MCF 10A (cell line): Measurements from ENCODE around the gene C11orf54. TPM values are rescaled to one million over a fixed set of nuclear protein-coding genes. Genes with fewer than 3 reads are reported as not detected.

Source experiments
- BruUV-seq: library from RNA; stranded (reverse); fragments of 400-500 nt; replicated peaks from 2 replicates; lab custom pipeline; 2021; lab: Mats Ljungman, UMichigan
- CTCF ChIA-PET: fragments of 300-600 bp; sonication (Branson Sonifier 250); formaldehyde crosslinking; extraction: SDS; loops from one replicate; lab custom pipeline; 2021; ENCODE audit warnings: antibody characterized with exemption, inconsistent platforms; lab: Yijun Ruan, JAX
- POLR2A ChIA-PET: fragments of 300-600, 350-650 bp; sonication (Branson Sonifier 250); formaldehyde crosslinking; extraction: SDS; loops from one replicate; lab custom pipeline; 2020; ENCODE audit warnings: antibody characterized with exemption, inconsistent platforms; lab: Yijun Ruan, JAX
- DNase-seq: peaks from one replicate; pipeline ENCODE4 v3.0.0-alpha.2; 2018; ENCODE audit not compliant: unreplicated experiment
- H3K27ac Mint-ChIP-seq: one replicate; pipeline ENCODE4 v1.8.0; 2022; ENCODE audit warnings: mild to moderate bottlenecking, low read depth, mixed read lengths; ENCODE audit not compliant: unreplicated experiment
- H3K27me3 Mint-ChIP-seq: one replicate; pipeline ENCODE4 v1.8.0; 2022; ENCODE audit warnings: mixed read lengths; ENCODE audit not compliant: insufficient read depth, unreplicated experiment
- H3K36me3 Mint-ChIP-seq: one replicate; pipeline ENCODE4 v1.8.0; 2022; ENCODE audit warnings: mild to moderate bottlenecking, moderate library complexity, mixed read lengths; ENCODE audit not compliant: insufficient read depth, unreplicated experiment
- H3K4me1 Mint-ChIP-seq: one replicate; pipeline ENCODE4 v1.8.0; 2022; ENCODE audit warnings: mixed read lengths; ENCODE audit not compliant: insufficient read depth, unreplicated experiment
- H3K4me3 Mint-ChIP-seq: one replicate; pipeline ENCODE4 v1.8.0; 2022; ENCODE audit warnings: mild to moderate bottlenecking, moderate library complexity, mixed read lengths; ENCODE audit not compliant: unreplicated experiment
- H3K9me3 Mint-ChIP-seq: one replicate; pipeline ENCODE4 v1.8.0; 2022; ENCODE audit warnings: mixed read lengths; ENCODE audit not compliant: unreplicated experiment
- intact Hi-C: fragments of 100-400 bp; cut with micrococcal nuclease; formaldehyde crosslinking; loops from 2 replicates; pipeline ENCODE4 v1.14.1; 2022
- total RNA-seq: library from RNA; stranded (reverse); gene quantifications from 2 replicates; pipeline ENCODE4 v1.2.3, GENCODE V29; 2022
- TF ChIP-seq, protein P1 (sequence below): fragments of 200-600 bp; IDR thresholded peaks from one replicate; pipeline ENCODE4 v1.8.0; 2022; ENCODE audit warnings: antibody characterized with exemption, mild to moderate bottlenecking; ENCODE audit not compliant: unreplicated experiment

C11orf54 gene
- total RNA-seq, 1 experiment from 2014 or later = 13.8 TPM

DNA sequence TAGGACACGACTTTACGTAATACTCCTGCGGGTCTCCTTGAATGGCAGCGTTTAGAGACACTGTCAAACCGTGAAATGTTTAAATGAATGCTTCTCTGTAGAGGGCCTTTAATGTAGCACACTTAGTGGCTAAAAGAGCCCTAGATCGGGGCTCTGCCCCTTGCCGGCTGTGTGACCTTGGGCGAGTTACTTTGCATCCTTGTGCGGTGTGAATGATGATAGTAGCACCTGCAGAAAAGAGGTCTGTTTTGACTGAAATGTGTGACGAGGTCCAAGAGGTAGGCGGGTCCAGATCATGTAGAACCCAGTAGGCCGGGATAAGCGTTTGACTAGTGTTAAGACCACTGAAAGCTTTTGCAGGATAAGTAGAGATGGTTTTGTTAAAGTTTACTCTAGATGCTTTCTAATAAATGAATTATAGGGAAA is 43.5 kb downstream of the C11orf54 start:
- peak overlapping the region; percentile 95 for H3K27ac Mint-ChIP-seq
- intact Hi-C loops = loop anchor here (1.0 kb wide), 2 partner anchors 44 to 551 kb away; partner anchors contain the start of genes C11orf54 and TAF1D
- TF ChIP-seq, protein P1, sequence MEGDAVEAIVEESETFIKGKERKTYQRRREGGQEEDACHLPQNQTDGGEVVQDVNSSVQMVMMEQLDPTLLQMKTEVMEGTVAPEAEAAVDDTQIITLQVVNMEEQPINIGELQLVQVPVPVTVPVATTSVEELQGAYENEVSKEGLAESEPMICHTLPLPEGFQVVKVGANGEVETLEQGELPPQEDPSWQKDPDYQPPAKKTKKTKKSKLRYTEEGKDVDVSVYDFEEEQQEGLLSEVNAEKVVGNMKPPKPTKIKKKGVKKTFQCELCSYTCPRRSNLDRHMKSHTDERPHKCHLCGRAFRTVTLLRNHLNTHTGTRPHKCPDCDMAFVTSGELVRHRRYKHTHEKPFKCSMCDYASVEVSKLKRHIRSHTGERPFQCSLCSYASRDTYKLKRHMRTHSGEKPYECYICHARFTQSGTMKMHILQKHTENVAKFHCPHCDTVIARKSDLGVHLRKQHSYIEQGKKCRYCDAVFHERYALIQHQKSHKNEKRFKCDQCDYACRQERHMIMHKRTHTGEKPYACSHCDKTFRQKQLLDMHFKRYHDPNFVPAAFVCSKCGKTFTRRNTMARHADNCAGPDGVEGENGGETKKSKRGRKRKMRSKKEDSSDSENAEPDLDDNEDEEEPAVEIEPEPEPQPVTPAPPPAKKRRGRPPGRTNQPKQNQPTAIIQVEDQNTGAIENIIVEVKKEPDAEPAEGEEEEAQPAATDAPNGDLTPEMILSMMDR = no peak
- no TSS peak for BruUV-seq
- no peaks in the 10 kb centered on the region for H3K9me3 Mint-ChIP-seq
- peak overlapping the region; percentile 84 for H3K4me3 Mint-ChIP-seq
- peaks cover 24% of the 10 kb centered on the region for H3K4me1 Mint-ChIP-seq
- peaks cover 28% of the 10 kb centered on the region for H3K36me3 Mint-ChIP-seq
- ChIA-PET POLR2A (interaction anchor here (0.7 to 5.5 kb wide), 3 partner anchors 10 to 50 kb away, joined by 3 to 169 read pairs (median 3); partner anchors contain the start of genes C11orf54 and TAF1D), CTCF (interaction anchor here (0.7 to 1.2 kb wide), 3 partner anchors 17 to 131 kb away, joined by 4 read pairs; no protein-coding TSS in a partner anchor)
- H3K27me3 Mint-ChIP-seq = no peaks in the 10 kb centered on the region
- DNase-seq = no peak

DNA sequence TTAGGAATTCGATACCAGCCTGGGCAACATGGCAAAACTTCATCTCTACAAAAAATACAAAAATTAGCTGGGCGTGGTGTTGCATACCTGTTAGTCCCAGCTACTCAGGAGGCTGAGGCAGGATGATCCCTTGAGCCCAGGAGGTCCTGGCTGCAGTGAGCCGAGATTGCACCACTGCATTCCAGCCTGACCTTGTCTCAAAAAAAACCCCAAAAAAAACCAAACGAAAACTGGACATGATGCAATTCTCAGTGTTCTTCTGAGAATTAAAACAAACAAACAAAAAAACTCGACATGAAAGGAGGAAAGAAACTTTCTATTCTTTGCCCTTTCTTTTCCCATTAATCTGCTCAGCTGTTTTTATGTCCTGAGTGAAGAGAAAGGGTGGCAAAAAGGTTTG is 50.0 kb downstream of the C11orf54 start:
- no peak overlapping the region for H3K4me3 Mint-ChIP-seq
- H3K27me3 Mint-ChIP-seq = no peaks in the 10 kb centered on the region
- peaks cover 89% of the 10 kb centered on the region for H3K36me3 Mint-ChIP-seq
- TF ChIP-seq, protein P1 = no peak
- no peaks in the 10 kb centered on the region for H3K9me3 Mint-ChIP-seq
- peak; percentile 45 for DNase-seq
- CTCF ChIA-PET = interaction anchor here (0.6 to 0.8 kb wide), 3 partner anchors 7 to 27 kb away, joined by 3 to 4 read pairs (median 3); partner anchors contain the start of gene MED17
- no peak overlapping the region for H3K27ac Mint-ChIP-seq
- intact Hi-C loops = no loop called here
- POLR2A ChIA-PET = interaction anchor here (1.3 to 4.4 kb wide), 3 partner anchors 8 to 50 kb away, joined by 5 to 19 read pairs (median 5); partner anchors contain the start of genes C11orf54, MED17 and TAF1D
- H3K4me1 Mint-ChIP-seq = peaks cover 16% of the 10 kb centered on the region
- BruUV-seq = no TSS peak

DNA sequence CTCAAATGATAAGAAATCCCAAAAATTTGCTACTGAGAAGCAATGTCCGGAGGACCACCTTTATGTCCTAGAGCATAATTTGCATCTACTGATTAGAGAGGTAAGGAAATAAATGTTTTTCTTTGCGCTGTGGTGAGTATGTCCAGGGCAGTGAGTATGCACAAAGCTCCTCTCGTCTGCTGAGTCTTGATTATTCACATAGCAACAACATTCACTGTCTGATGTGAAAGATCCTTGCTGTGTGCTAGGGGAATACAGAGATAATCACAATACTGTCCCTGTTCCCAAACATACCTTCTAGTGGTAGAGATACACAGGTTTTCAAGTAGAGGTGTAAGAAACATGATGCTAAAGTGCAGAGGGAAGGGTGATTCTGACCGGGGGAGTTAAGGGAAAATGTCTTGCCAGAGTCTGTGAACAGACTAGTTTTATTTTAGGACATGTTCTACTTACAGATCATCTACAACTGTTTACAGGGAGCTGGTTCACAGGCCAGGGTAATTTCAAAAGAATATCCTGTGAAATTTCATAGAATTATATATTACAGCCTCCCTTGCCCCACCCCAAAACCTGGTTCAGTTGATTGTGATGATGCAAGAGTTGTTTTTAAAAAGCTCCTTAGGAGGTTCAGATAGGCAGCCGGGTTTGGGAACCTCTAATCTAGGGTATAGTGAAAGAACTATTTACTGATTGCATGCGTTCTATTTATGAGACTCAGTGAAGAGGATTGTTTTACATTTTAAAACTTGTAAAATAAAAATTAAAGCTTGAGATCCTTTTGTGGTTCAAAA is 55.2 kb downstream of the C11orf54 start:
- ChIA-PET POLR2A (interaction anchor here (0.8 to 2.9 kb wide), 3 partner anchors 13 to 58 kb away, joined by 3 to 12 read pairs (median 9); partner anchors contain the start of gene MED17), CTCF (no interaction called here)
- peaks cover 96% of the 10 kb centered on the region for H3K36me3 Mint-ChIP-seq
- DNase-seq = no peak
- H3K27ac Mint-ChIP-seq = no peak overlapping the region
- BruUV-seq = no TSS peak
- H3K4me3 Mint-ChIP-seq = no peak overlapping the region
- TF ChIP-seq, protein P1 = no peak
- H3K4me1 Mint-ChIP-seq = no peaks in the 10 kb centered on the region
- H3K9me3 Mint-ChIP-seq = no peaks in the 10 kb centered on the region
- intact Hi-C loops = no loop called here
- no peaks in the 10 kb centered on the region for H3K27me3 Mint-ChIP-seq

DNA sequence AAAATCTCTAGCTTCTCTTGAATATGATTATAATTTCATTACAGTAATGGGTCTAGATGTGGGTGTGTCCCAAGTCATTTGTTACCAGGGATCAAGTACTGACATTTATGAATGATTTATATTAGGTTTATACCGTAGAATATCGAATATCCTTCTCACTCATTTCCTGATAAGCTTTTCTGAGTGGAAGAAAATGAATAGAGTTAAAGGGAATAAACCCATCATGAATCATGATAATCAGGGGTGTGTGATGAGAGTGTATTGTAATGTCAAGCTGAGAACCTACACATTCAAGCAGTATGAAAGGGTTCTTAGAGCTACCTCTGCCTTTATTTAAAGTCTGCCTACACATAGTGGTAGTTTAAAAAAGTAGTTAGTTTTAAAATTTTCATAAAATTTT is 59.9 kb downstream of the C11orf54 start:
- H3K4me1 Mint-ChIP-seq = no peaks in the 10 kb centered on the region
- POLR2A ChIA-PET = interaction anchor here (0.6 to 2.1 kb wide), 5 partner anchors 13 to 62 kb away, joined by 3 to 7 read pairs (median 4); partner anchors contain the start of genes C11orf54, MED17 and TAF1D
- no TSS peak for BruUV-seq
- H3K36me3 Mint-ChIP-seq = peaks cover 90% of the 10 kb centered on the region
- H3K9me3 Mint-ChIP-seq = no peaks in the 10 kb centered on the region
- H3K4me3 Mint-ChIP-seq = no peak overlapping the region
- intact Hi-C loops = no loop called here
- CTCF ChIA-PET = interaction anchor here (0.6 to 1.6 kb wide), 4 partner anchors 16 to 117 kb away, joined by 3 to 7 read pairs (median 4); partner anchors contain the start of gene MED17
- no peak overlapping the region for H3K27ac Mint-ChIP-seq
- DNase-seq = no peak
- TF ChIP-seq, protein P1 = no peak
- no peaks in the 10 kb centered on the region for H3K27me3 Mint-ChIP-seq
